ENCODE data around the gene CHIT1. TPM values are rescaled to one million over a fixed set of nuclear protein-coding genes. Genes with fewer than 3 reads are reported as not detected.

CHIT1 gene
- polyA plus RNA-seq, 1 donor from 2014 or later = not detected

GRCh38 chr1:203274603-203275381 is 45.3 kb upstream of the CHIT1 start:
- Histone ChIP-seq H3K36me3 (ENCODE audit: insufficient read depth, low read length) (no peaks in the 10 kb centered on the region), H3K9me2 (ENCODE audit: insufficient read depth, low read length) (no peaks in the 10 kb centered on the region), H3K27ac (ENCODE audit: low read length) (no peak overlapping the region), H3K4me3 (ENCODE audit: low read length) (no peak overlapping the region), H3K9me3 (ENCODE audit: low read length) (no peaks in the 10 kb centered on the region), H2AFZ (ENCODE audit: low read depth, low read length) (no peak overlapping the region), H3K79me2 (replicated peaks; ENCODE audit: insufficient read depth, low read length) (no peaks in the 10 kb centered on the region), H3K9ac (ENCODE audit: low read length) (no peak overlapping the region), H4K20me1 (ENCODE audit: insufficient read depth) (no peaks in the 10 kb centered on the region), H3K4me2 (ENCODE audit: low read length) (no peak overlapping the region), H3K27me3 (ENCODE audit: insufficient read depth, low read depth, low read length) (no peaks in the 10 kb centered on the region), H3F3A (ENCODE audit: insufficient read depth, low read length, poor library complexity, severe bottlenecking) (no peaks in the 10 kb centered on the region)
- TF ChIP-seq EP300 (conservative IDR thresholded peaks at IDR 0.05; ENCODE audit: poor library complexity, severe bottlenecking) (no peak), SMC3 (conservative IDR thresholded peaks at IDR 0.05; ENCODE audit: poor library complexity) (no peak), POLR2AphosphoS5 (IDR thresholded peaks at IDR 0.05) (no peak), RAD21 (conservative IDR thresholded peaks at IDR 0.05) (no peak), TAF1 (IDR thresholded peaks at IDR 0.05; ENCODE audit: low read depth) (no peak)
- TF ChIP-seq, protein P1, sequence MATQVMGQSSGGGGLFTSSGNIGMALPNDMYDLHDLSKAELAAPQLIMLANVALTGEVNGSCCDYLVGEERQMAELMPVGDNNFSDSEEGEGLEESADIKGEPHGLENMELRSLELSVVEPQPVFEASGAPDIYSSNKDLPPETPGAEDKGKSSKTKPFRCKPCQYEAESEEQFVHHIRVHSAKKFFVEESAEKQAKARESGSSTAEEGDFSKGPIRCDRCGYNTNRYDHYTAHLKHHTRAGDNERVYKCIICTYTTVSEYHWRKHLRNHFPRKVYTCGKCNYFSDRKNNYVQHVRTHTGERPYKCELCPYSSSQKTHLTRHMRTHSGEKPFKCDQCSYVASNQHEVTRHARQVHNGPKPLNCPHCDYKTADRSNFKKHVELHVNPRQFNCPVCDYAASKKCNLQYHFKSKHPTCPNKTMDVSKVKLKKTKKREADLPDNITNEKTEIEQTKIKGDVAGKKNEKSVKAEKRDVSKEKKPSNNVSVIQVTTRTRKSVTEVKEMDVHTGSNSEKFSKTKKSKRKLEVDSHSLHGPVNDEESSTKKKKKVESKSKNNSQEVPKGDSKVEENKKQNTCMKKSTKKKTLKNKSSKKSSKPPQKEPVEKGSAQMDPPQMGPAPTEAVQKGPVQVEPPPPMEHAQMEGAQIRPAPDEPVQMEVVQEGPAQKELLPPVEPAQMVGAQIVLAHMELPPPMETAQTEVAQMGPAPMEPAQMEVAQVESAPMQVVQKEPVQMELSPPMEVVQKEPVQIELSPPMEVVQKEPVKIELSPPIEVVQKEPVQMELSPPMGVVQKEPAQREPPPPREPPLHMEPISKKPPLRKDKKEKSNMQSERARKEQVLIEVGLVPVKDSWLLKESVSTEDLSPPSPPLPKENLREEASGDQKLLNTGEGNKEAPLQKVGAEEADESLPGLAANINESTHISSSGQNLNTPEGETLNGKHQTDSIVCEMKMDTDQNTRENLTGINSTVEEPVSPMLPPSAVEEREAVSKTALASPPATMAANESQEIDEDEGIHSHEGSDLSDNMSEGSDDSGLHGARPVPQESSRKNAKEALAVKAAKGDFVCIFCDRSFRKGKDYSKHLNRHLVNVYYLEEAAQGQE (IDR thresholded peaks at IDR 0.05; ENCODE audit: borderline replicate concordance) = no peak

DNA sequence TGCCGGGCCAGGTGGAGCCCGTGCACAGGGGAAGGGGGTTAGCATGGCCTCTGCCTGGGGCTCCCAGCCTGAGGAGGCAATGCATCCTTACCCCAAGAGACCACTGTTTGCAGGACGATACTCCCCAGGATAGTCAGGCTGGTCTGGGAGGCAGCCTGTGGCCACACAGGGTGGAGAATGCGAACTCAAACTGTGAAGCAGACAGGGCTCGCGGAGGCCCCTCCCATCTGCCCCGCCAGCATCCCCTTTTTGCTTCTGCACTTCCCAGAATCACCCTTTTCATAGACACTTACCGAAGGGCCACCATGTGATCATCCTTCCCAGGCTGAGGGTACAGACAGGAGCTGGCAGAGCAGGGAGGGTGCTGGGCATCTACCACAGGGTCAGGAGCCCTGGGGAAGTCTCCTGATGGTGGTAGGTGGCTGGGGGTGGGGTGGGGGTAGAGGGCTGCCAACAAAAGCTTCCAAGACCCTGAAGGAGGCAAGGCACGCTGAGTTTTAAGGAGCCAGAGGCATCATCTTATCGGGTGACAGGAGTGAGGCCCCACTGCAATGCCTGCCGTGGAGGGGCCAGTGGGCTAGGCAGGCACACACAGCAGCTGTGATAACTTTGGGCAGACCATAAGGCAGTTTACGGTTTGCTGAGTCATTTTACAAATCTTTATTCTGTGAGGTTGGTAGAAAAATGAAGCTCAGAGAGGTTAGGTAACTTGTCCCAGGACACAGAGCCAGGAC is 44.6 kb upstream of the CHIT1 start:
- peak overlapping the region; percentile 48 for H3K9ac ChIP-seq (ENCODE audit: low read length)
- no peak overlapping the region for H3K4me2 ChIP-seq (ENCODE audit: low read length)
- H3K4me3 ChIP-seq (ENCODE audit: low read length) = no peak overlapping the region

More for the DNA sequence above, 44.6 kb upstream of the CHIT1 start:
- Histone ChIP-seq H4K20me1 (ENCODE audit: insufficient read depth) (no peaks in the 10 kb centered on the region), H3K27ac (ENCODE audit: low read length) (no peak overlapping the region), H3K27me3 (ENCODE audit: insufficient read depth, low read depth, low read length) (no peaks in the 10 kb centered on the region), H3F3A (ENCODE audit: insufficient read depth, low read length, poor library complexity, severe bottlenecking) (no peaks in the 10 kb centered on the region), H3K9me3 (ENCODE audit: low read length) (no peaks in the 10 kb centered on the region), H3K36me3 (ENCODE audit: insufficient read depth, low read length) (no peaks in the 10 kb centered on the region), H3K9me2 (ENCODE audit: insufficient read depth, low read length) (no peaks in the 10 kb centered on the region), H3K79me2 (replicated peaks; ENCODE audit: insufficient read depth, low read length) (no peaks in the 10 kb centered on the region), H2AFZ (ENCODE audit: low read depth, low read length) (peak overlapping the region; percentile 11)
- TF ChIP-seq SMC3 (conservative IDR thresholded peaks at IDR 0.05; ENCODE audit: poor library complexity) = no peak
- TF ChIP-seq, protein P1 (IDR thresholded peaks at IDR 0.05; ENCODE audit: borderline replicate concordance) = no peak
- TF ChIP-seq, protein P2, sequence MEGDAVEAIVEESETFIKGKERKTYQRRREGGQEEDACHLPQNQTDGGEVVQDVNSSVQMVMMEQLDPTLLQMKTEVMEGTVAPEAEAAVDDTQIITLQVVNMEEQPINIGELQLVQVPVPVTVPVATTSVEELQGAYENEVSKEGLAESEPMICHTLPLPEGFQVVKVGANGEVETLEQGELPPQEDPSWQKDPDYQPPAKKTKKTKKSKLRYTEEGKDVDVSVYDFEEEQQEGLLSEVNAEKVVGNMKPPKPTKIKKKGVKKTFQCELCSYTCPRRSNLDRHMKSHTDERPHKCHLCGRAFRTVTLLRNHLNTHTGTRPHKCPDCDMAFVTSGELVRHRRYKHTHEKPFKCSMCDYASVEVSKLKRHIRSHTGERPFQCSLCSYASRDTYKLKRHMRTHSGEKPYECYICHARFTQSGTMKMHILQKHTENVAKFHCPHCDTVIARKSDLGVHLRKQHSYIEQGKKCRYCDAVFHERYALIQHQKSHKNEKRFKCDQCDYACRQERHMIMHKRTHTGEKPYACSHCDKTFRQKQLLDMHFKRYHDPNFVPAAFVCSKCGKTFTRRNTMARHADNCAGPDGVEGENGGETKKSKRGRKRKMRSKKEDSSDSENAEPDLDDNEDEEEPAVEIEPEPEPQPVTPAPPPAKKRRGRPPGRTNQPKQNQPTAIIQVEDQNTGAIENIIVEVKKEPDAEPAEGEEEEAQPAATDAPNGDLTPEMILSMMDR (IDR thresholded peaks at IDR 0.05; ENCODE audit: poor library complexity, severe bottlenecking) = no peak
- no peak for TF ChIP-seq EP300 (conservative IDR thresholded peaks at IDR 0.05; ENCODE audit: poor library complexity, severe bottlenecking)
- TF ChIP-seq MXI1 (conservative IDR thresholded peaks at IDR 0.05; ENCODE audit: poor library complexity, severe bottlenecking) = no peak
- TF ChIP-seq EZH2 (IDR thresholded peaks at IDR 0.05; ENCODE audit: borderline replicate concordance, insufficient read depth, low read length, poor library complexity, severe bottlenecking) = no peak
- TF ChIP-seq RAD21 (conservative IDR thresholded peaks at IDR 0.05) = no peak
- TF ChIP-seq TAF1 (IDR thresholded peaks at IDR 0.05; ENCODE audit: low read depth) = no peak
- TF ChIP-seq POLR2AphosphoS5 (IDR thresholded peaks at IDR 0.05) = no peak
